D341Med (cell line): ENCODE data around the gene KCNJ5.

Experiments
- DNase-seq: peaks from one replicate; pipeline ENCODE4 v3.0.0; 2012; ENCODE audit warnings: low spot score

Gene KCNJ5

GRCh38 chr11:128871168-128871610 is 20.0 kb upstream of the KCNJ5 start:
- no peak for DNase-seq

- no peak for DNase-seq
Measured at GRCh38 chr11:128872094-128872493, 19.1 kb upstream of the KCNJ5 start.

- DNase-seq, result no peak
Measured at GRCh38 chr11:128872594-128872993, 18.6 kb upstream of the KCNJ5 start.

- no peak for DNase-seq
Measured at GRCh38 chr11:128874427-128874826, 16.7 kb upstream of the KCNJ5 start.

GRCh38 chr11:128876133-128876650 is 15.0 kb upstream of the KCNJ5 start:
- DNase-seq, result no peak

GRCh38 chr11:128877726-128878125 is 13.4 kb upstream of the KCNJ5 start:
- no peak for DNase-seq

- DNase-seq, result no peak
Measured at GRCh38 chr11:128878455-128878854, 12.7 kb upstream of the KCNJ5 start.

- DNase-seq, result no peak
Measured at GRCh38 chr11:128879817-128880216, 11.3 kb upstream of the KCNJ5 start.

GRCh38 chr11:128881221-128881620 is 9.9 kb upstream of the KCNJ5 start:
- DNase-seq, result no peak

GRCh38 chr11:128882451-128882850 is 8.7 kb upstream of the KCNJ5 start:
- no peak for DNase-seq

- DNase-seq, result no peak
Measured at GRCh38 chr11:128884054-128884453, 7.1 kb upstream of the KCNJ5 start.

- peak; percentile 52 for DNase-seq
Measured at GRCh38 chr11:128884703-128885338, 6.3 kb upstream of the KCNJ5 start.

GRCh38 chr11:128886406-128887124 is 4.6 kb upstream of the KCNJ5 start:
- peak; percentile 53 for DNase-seq

- DNase-seq, result no peak
Measured at GRCh38 chr11:128888034-128888985, 2.8 kb upstream of the KCNJ5 start.

- no peak for DNase-seq
Measured at GRCh38 chr11:128889657-128890213, 1.4 kb upstream of the KCNJ5 start.

GRCh38 chr11:128890216-128890542 is 977 bp upstream of the KCNJ5 start:
- no peak for DNase-seq

- no peak for DNase-seq
Measured at GRCh38 chr11:128891913-128892398, 800 bp downstream of the KCNJ5 start.

GRCh38 chr11:128892866-128893565 is 1.9 kb downstream of the KCNJ5 start:
- no peak for DNase-seq

GRCh38 chr11:128893578-128894285 is 2.6 kb downstream of the KCNJ5 start:
- DNase-seq, result no peak

GRCh38 chr11:128894286-128894681 is 3.1 kb downstream of the KCNJ5 start:
- DNase-seq, result no peak

- no peak for DNase-seq
Measured at GRCh38 chr11:128894685-128895084, 3.5 kb downstream of the KCNJ5 start.
